ENCODE results near the gene TVP23B.
"Not testable (repeated sequence)": the region's sequence is repeated elsewhere in the genome, so short reads cannot be mapped to it uniquely, and the experiment has no call there.

DNA sequence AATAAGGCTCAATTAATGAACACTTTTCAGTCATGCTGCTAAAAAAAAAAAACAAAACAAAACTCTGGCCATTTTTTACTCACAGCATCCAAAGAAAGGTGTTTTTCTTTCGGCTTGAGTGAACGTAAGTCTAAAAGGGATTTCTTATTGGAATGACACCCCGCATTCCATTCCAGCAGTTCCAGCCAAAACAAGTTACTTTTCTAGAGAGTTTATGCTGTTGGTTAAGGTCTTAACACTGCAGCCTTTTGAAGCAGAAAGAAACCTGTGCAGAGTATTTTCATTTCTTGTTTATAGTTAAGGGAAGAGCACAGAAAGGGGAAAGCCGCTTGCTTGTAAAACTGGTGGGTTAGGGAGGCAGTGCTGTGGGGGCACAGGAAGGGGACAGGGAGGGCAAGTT is 9.9 kb upstream of the TVP23B start:
- TF ChIP-seq, protein P1, sequence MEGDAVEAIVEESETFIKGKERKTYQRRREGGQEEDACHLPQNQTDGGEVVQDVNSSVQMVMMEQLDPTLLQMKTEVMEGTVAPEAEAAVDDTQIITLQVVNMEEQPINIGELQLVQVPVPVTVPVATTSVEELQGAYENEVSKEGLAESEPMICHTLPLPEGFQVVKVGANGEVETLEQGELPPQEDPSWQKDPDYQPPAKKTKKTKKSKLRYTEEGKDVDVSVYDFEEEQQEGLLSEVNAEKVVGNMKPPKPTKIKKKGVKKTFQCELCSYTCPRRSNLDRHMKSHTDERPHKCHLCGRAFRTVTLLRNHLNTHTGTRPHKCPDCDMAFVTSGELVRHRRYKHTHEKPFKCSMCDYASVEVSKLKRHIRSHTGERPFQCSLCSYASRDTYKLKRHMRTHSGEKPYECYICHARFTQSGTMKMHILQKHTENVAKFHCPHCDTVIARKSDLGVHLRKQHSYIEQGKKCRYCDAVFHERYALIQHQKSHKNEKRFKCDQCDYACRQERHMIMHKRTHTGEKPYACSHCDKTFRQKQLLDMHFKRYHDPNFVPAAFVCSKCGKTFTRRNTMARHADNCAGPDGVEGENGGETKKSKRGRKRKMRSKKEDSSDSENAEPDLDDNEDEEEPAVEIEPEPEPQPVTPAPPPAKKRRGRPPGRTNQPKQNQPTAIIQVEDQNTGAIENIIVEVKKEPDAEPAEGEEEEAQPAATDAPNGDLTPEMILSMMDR (IDR thresholded peaks at IDR 0.05): not testable (repeated sequence)
- not testable (repeated sequence) for TF ChIP-seq EZH2 (IDR thresholded peaks at IDR 0.05; ENCODE audit: borderline replicate concordance, insufficient read depth, low read depth, low read length, poor library complexity, severe bottlenecking)
